WI38 (cell line): ENCODE measurements around the gene THBD.
A peak's percentile ranks its signal among the peaks of the same experiment; 100 is the strongest.

Source experiments
- H3K4me3 ChIP-seq: 2 replicates; pipeline ENCODE4 v1.5.1; 2011; ENCODE audit warnings: low read depth, mild to moderate bottlenecking, control low read depth, low read length
- TF ChIP-seq, protein P1 (sequence below): IDR thresholded peaks from 2 replicates; pipeline ENCODE4 v1.5.1; 2012; ENCODE audit warnings: low read depth, mild to moderate bottlenecking, control low read depth, low read length

The THBD gene, protein sequence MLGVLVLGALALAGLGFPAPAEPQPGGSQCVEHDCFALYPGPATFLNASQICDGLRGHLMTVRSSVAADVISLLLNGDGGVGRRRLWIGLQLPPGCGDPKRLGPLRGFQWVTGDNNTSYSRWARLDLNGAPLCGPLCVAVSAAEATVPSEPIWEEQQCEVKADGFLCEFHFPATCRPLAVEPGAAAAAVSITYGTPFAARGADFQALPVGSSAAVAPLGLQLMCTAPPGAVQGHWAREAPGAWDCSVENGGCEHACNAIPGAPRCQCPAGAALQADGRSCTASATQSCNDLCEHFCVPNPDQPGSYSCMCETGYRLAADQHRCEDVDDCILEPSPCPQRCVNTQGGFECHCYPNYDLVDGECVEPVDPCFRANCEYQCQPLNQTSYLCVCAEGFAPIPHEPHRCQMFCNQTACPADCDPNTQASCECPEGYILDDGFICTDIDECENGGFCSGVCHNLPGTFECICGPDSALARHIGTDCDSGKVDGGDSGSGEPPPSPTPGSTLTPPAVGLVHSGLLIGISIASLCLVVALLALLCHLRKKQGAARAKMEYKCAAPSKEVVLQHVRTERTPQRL

DNA sequence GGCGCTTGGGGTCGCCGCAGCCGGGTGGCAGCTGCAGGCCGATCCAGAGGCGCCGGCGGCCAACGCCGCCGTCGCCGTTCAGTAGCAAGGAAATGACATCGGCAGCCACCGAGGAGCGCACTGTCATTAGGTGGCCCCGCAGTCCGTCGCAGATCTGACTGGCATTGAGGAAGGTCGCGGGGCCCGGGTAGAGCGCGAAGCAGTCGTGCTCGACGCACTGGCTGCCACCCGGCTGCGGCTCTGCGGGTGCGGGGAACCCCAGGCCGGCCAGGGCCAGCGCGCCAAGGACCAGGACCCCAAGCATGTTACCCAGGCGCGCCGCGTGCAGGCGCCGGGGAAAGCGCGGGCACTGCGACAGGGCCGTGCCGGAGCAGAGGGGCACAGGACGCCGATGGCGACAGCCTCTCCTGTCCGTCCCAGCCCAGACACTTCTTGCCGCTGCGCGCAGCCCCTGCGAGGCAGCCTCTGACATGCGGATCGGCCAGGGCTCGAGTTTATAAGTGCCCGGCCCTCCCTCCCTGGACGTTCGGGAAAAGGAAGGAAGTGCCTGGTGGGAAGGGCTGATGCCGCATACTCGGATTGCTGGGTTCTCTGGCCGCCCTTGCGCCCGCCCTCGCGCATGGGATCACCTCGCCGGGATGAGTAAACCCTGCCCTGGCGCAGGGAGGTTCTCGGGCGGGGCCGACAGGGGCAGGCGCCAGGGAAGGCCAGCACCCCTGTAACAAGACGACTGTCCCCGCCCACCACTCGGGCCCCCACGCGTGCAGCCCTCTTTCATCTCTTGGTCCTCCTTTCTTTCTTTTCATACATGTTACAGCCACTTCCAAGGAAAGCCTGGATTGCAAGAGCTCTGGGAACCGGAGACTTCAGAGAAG is at the start of gene THBD:
THBD (minus strand) TSS at position 472 of the 875 bp plus-strand sequence; CDS start at position 304, 168 bp downstream.
- TF ChIP-seq, protein P1, sequence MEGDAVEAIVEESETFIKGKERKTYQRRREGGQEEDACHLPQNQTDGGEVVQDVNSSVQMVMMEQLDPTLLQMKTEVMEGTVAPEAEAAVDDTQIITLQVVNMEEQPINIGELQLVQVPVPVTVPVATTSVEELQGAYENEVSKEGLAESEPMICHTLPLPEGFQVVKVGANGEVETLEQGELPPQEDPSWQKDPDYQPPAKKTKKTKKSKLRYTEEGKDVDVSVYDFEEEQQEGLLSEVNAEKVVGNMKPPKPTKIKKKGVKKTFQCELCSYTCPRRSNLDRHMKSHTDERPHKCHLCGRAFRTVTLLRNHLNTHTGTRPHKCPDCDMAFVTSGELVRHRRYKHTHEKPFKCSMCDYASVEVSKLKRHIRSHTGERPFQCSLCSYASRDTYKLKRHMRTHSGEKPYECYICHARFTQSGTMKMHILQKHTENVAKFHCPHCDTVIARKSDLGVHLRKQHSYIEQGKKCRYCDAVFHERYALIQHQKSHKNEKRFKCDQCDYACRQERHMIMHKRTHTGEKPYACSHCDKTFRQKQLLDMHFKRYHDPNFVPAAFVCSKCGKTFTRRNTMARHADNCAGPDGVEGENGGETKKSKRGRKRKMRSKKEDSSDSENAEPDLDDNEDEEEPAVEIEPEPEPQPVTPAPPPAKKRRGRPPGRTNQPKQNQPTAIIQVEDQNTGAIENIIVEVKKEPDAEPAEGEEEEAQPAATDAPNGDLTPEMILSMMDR, result no peak
- peak within 1 kb of the TSS; percentile 24; the same call in 1 of the 2 replicates for H3K4me3 ChIP-seq

GRCh38 chr20:23097636-23098580 is 48.4 kb upstream of the THBD start:
- TF ChIP-seq, protein P1, result no peak
- no peak overlapping the region for H3K4me3 ChIP-seq

DNA sequence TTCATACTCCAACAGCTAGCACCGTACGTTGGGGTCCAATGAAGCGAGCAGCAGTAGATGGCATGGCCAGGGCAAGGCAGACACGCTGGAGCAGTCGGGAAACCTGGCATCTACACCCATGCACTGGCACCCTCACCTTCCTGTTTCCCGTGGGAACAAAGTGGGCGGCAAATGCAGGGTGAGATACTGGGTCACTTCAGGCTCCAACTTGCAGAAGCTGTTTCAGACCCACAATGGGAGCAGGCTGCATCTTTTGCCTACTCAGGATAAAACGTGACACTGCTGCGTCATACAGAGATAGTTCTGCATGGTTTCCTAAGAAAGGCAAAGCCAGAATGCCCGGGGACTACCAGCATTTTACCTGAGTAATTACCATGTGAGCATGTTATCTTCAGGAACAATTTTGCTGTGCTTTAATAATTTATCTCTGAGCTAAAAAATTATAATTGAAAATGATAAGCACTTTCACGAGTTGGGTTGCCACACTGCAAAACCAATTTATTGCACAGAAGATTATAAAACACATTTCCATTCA is 47.6 kb upstream of the THBD start:
- TF ChIP-seq, protein P1, result no peak
- no peak overlapping the region for H3K4me3 ChIP-seq

DNA sequence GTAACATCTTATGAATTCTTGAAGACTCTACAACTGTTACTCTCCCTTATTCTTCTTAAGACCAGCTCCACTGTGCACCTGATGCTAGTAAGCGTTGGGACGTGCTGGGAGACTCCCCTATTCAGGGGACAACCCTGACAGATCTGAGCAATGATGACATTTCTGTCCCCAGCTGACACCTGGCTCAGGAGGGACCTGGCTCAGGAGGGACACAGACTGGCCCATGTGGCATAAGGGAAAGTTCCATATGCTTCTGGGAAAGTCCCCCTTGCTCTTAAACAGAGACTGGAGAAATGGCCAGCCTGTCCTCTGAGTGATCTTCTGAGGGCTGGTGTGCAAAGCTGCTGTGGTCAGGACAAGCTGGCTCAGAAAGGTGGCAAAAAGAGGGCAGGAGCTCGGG is 46.6 kb upstream of the THBD start:
- TF ChIP-seq, protein P1, result no peak
- H3K4me3 ChIP-seq, result no peak overlapping the region

DNA sequence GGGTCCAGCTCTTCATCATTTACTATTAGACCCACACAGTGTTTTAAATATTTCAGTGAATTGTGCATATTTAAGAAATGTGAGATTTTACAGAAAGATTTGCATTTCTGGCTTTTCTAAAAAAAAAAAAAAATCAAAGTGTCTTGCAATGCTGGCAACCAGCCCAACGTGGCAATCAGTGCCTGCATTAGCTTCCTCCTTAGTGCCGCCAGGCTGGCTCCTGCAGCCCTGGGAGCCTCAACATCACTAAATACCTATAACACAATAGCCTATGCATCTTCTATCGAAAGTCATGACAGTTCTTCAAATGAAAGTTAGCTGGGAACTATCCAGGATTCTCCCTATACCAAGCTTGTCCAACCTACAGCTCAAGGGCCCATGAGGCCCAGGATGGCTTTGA is 46.0 kb upstream of the THBD start:
- no peak overlapping the region for H3K4me3 ChIP-seq
- TF ChIP-seq, protein P1, result no peak

DNA sequence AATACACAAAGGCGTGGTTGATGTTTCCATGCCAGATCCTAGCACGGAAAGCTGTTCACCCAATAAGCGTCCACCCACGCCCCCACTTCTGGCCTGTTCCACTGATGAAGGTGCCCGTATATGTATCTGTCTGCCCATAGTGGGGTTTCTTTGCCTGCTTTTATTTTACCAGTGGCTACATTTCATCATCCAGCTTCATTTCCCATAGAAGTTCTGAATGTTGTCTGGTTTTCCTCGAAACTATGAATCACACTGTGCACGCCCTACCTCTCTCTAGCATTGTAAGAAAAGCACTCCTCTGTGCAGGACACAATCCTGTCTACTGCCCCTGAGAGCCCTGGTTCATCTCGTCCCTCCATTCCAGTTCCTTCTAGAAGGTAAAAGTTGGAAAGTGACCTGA is 45.5 kb upstream of the THBD start:
- H3K4me3 ChIP-seq, result no peak overlapping the region
- TF ChIP-seq, protein P1, result no peak
